Measurements from ENCODE around the gene KIF3A. TPM values are rescaled to one million over a fixed set of nuclear protein-coding genes. Genes with fewer than 3 reads are reported as not detected.

Gene KIF3A
- total RNA-seq, 1 donor = 12.7 TPM

DNA sequence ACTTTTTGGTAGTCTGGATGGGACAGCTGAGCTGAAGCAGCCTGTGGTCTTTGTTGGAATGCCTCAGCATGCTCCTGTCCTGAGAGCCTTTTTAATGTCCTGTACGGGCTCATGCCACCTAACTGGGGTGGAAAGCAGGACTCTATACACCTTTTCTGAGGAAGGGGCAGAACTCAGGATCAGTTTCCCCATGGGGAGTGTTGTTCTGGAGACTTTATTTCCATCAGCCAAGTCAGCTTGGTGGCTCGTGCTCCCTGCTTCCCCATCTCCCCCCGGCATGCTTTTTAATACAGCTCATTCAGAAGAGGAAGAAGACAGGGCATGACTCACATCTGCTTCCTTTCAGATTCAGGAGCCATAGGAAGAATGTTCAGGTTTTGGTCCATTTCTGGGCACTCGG lies 44.8 kb upstream of the KIF3A start:
- no peaks in the 10 kb centered on the region for H4K20me1 ChIP-seq (ENCODE audit: insufficient read depth, low read length)
- H3K27ac ChIP-seq (ENCODE audit: low read depth, low read length) = peak overlapping the region; percentile 7
- H3K4me3 ChIP-seq (ENCODE audit: insufficient read depth, low read length) = no peak overlapping the region
- H3K36me3 ChIP-seq (ENCODE audit: insufficient read depth, low read length) = no peaks in the 10 kb centered on the region
- DNase-seq (ENCODE audit: insufficient read length, low spot score, missing footprints) = peak; percentile 91
- no peaks in the 10 kb centered on the region for H3K79me2 ChIP-seq (ENCODE audit: insufficient read depth, low read length)
- no peak for TF ChIP-seq CTCF (IDR thresholded peaks at IDR 0.05; ENCODE audit: extremely low read depth, low read depth, low read length)
- H3K27me3 ChIP-seq (ENCODE audit: insufficient read depth, low read length) = no peaks in the 10 kb centered on the region
- peak overlapping the region; percentile 86 for H2AFZ ChIP-seq (ENCODE audit: low read length)
- H3K4me2 ChIP-seq (ENCODE audit: insufficient read depth, low read length) = peak overlapping the region; percentile 50
- H3K9me3 ChIP-seq (ENCODE audit: low read depth, low read length) = no peaks in the 10 kb centered on the region
- peaks cover 31% of the 10 kb centered on the region for H3K4me1 ChIP-seq (ENCODE audit: insufficient read depth, low read length)

DNA sequence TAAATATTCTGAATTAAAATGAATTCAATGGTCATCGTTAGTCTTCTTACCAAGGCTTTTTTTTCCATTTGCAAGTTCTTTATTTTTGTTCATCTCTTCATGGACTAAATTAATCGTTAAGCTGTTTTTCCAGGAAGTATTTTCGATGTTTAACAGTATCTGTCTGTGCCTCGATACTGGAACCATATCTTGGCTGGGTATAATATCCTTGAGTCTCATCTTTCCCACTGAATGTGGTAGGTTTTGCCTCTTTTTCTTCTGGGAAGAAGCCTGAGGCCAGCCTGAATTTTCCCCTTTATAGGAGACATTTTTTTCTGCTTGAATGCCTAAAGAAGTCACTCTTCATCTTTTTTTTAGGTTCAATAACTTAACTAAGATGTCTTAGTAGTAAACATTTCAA lies 43.7 kb upstream of the KIF3A start:
- Histone ChIP-seq H3K4me1 (ENCODE audit: insufficient read depth, low read length) (peaks cover 29% of the 10 kb centered on the region), H3K4me3 (ENCODE audit: insufficient read depth, low read length) (no peak overlapping the region), H2AFZ (ENCODE audit: low read length) (no peak overlapping the region), H4K20me1 (ENCODE audit: insufficient read depth, low read length) (no peaks in the 10 kb centered on the region), H3K9me3 (ENCODE audit: low read depth, low read length) (no peaks in the 10 kb centered on the region), H3K79me2 (ENCODE audit: insufficient read depth, low read length) (peaks cover 3% of the 10 kb centered on the region), H3K4me2 (ENCODE audit: insufficient read depth, low read length) (no peak overlapping the region), H3K27ac (ENCODE audit: low read depth, low read length) (no peak overlapping the region), H3K27me3 (ENCODE audit: insufficient read depth, low read length) (no peaks in the 10 kb centered on the region), H3K36me3 (ENCODE audit: insufficient read depth, low read length) (no peaks in the 10 kb centered on the region)
- TF ChIP-seq CTCF (IDR thresholded peaks at IDR 0.05; ENCODE audit: extremely low read depth, low read depth, low read length) = no peak
- DNase-seq (ENCODE audit: insufficient read length, low spot score, missing footprints) = no peak

DNA sequence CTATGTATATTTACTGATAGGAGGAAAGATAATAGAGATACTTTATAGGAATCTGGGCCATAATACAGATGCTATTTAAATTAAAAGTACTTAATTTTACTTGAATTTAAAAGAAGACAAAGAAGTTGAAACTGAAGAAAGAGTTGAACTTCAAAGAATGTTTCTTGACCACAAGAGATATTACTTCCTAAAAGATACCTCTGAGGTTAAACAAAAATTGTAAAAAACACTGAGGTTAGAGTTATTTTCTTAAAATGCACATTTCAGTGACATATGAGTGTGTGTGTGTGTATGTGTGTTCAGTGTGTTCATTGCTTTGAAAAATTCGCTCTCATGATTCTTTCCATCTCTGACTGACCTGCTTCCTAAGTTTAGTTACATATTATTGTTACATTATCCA lies 43.2 kb upstream of the KIF3A start:
- no peaks in the 10 kb centered on the region for H3K9me3 ChIP-seq (ENCODE audit: low read depth, low read length)
- H2AFZ ChIP-seq (ENCODE audit: low read length) = no peak overlapping the region
- no peaks in the 10 kb centered on the region for H3K36me3 ChIP-seq (ENCODE audit: insufficient read depth, low read length)
- H3K27me3 ChIP-seq (ENCODE audit: insufficient read depth, low read length) = no peaks in the 10 kb centered on the region
- H3K4me2 ChIP-seq (ENCODE audit: insufficient read depth, low read length) = no peak overlapping the region
- no peak for DNase-seq (ENCODE audit: insufficient read length, low spot score, missing footprints)
- peaks cover under 1% of the 10 kb centered on the region for H4K20me1 ChIP-seq (ENCODE audit: insufficient read depth, low read length)
- H3K4me1 ChIP-seq (ENCODE audit: insufficient read depth, low read length) = peaks cover 28% of the 10 kb centered on the region
- peaks cover 8% of the 10 kb centered on the region for H3K79me2 ChIP-seq (ENCODE audit: insufficient read depth, low read length)
- H3K4me3 ChIP-seq (ENCODE audit: insufficient read depth, low read length) = no peak overlapping the region
- TF ChIP-seq CTCF (IDR thresholded peaks at IDR 0.05; ENCODE audit: extremely low read depth, low read depth, low read length) = no peak
- no peak overlapping the region for H3K27ac ChIP-seq (ENCODE audit: low read depth, low read length)

DNA sequence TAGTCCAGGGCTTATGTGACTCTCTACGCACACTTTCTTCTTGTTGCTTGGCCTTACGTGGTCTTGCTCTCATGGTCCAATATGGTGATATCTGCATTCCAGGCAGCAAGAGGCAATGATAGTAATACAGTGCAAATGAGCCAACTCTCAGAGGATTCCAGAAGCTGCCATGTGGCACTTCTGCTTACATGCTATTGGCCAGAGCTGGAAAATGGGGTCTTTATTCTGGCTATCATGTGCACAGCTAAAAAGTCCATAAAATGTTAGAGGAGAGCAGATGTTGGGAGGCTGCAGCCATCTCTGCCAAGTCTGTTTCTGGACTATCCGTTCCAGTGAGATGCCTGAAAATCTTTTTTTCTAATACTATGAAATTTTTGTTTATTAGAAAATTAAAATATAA lies 42.6 kb upstream of the KIF3A start:
- no peak overlapping the region for H3K27ac ChIP-seq (ENCODE audit: low read depth, low read length)
- H3K4me3 ChIP-seq (ENCODE audit: insufficient read depth, low read length) = no peak overlapping the region
- H3K27me3 ChIP-seq (ENCODE audit: insufficient read depth, low read length) = no peaks in the 10 kb centered on the region
- peaks cover 25% of the 10 kb centered on the region for H3K4me1 ChIP-seq (ENCODE audit: insufficient read depth, low read length)
- no peak for DNase-seq (ENCODE audit: insufficient read length, low spot score, missing footprints)
- H3K79me2 ChIP-seq (ENCODE audit: insufficient read depth, low read length) = peaks cover 14% of the 10 kb centered on the region
- H4K20me1 ChIP-seq (ENCODE audit: insufficient read depth, low read length) = peaks cover 6% of the 10 kb centered on the region
- H3K36me3 ChIP-seq (ENCODE audit: insufficient read depth, low read length) = no peaks in the 10 kb centered on the region
- TF ChIP-seq CTCF (IDR thresholded peaks at IDR 0.05; ENCODE audit: extremely low read depth, low read depth, low read length) = no peak
- no peak overlapping the region for H2AFZ ChIP-seq (ENCODE audit: low read length)
- no peak overlapping the region for H3K4me2 ChIP-seq (ENCODE audit: insufficient read depth, low read length)
- H3K9me3 ChIP-seq (ENCODE audit: low read depth, low read length) = no peaks in the 10 kb centered on the region

Measured in osteoblast (primary cell).